GM19043 (cell line): Measurements from ENCODE around the gene TSN.
A peak's percentile ranks its signal among the peaks of the same experiment; 100 is the strongest.

ENCODE experiments used
- ATAC-seq: cut with Tn5 transposase; IDR thresholded peaks from one replicate; pipeline ENCODE4 v1.9.1; 2021; ENCODE audit warnings: low read depth; ENCODE audit not compliant: unreplicated experiment

TSN gene

GRCh38 chr2:121741450-121741849 is 14.0 kb upstream of the TSN start:
- no peak for ATAC-seq

GRCh38 chr2:121746071-121746578 is 9.3 kb upstream of the TSN start:
- no peak for ATAC-seq

GRCh38 chr2:121748202-121748601 is 7.2 kb upstream of the TSN start:
- peak; percentile 70 for ATAC-seq

DNA sequence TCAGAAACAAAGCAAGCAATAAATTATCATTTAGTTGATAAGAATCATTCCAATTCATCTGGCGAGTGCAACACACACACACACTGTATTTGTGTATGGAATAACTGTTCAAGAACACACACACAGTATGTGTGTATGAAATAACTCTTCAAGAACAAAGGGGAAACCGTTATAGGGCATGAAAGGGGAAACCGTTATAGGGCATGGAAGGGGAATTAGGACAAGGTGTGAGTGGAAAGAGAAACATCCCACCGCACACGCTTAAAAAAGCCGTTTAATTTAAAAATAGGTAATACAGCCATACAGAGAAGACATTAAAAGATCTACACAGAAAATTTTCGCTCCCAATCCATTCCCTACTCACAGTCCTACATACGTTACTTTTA is 607 bp upstream of the TSN start:
- no peak for ATAC-seq

DNA sequence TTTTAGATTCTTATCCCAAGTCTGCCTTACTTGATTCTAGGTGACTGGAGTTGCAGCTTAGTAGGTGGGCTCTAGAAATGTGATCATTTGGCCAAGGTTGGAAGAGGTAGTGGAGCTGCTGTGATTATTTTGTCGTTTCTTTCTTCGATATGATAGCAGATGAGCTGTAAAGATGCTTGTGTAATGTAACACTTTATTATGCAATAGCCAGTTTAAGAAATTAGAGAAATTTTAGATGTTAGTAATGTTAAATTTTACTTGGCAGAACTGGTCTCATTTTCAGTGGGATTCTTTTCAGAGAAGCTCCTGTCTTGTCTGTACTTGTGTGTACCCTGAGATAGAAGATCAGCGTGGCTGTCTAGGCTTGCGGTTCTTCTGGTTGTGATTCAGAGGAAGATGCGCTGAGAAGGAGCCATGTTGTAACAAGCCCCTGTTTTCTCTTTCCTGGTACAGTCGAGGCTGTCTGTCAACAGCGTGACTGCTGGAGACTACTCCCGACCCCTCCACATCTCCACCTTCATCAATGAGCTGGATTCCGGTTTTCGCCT is 9.3 kb downstream of the TSN start:
- no peak for ATAC-seq

- no peak for ATAC-seq
Measured at GRCh38 chr2:121766624-121767023, 11.2 kb downstream of the TSN start.

GRCh38 chr2:121768143-121768755 is 12.8 kb downstream of the TSN start:
- no peak for ATAC-seq

DNA sequence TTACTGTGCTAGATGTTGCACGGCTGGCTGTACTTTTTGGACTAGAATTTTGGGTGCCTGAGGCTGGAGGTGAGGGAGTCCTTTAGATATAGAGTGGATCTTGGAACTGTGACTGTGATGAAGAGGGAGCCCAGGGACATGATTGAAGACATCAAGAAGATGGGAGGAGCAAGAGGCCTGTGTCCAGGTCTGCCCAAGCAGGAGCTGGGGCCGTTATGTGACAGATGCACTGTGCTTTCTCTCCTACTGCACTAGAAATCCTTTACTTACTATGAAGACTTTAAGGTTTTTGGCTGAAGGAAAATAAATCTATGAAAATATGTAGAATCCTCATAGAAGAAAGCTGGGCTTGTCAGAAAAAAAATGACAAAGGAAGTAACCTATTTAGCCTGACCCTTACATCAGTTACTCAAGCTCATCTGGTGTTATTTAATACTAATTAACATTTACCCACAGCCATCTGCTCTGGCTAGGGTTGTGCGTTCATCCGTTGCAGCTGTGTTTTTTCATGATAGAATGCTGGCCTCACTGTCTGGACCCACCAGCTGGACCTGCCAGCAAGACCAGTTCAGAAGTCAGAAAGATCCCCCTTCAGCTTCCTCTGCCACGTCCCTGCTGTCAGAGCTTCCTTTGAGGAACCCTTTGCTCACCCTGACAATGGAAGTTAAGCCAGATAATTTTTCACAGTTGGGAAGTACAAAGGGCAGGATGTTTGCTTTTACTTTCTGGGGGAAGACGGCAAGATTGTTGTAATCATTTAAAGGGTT is 16.7 kb downstream of the TSN start:
- ATAC-seq: no peak

DNA sequence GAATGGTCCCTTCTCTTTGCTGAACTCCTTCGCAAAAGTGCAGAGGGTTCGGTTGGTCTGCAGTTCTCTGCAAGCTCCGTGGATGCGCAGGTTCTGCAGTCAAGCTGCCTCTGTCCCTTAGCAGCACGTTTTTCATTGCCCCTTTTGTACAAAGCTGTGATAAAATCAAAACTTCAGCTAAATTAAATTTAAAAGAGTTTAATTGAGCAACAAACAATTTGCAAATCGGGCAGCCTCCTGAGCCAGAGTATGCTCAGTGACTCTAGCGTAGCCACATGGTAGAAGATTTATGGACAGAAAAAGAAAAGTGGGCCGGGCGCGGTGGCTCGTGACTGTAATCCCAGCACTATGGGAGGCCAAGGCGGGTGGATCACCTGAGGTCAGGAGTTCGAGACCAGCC is 18.8 kb downstream of the TSN start:
- no peak for ATAC-seq

DNA sequence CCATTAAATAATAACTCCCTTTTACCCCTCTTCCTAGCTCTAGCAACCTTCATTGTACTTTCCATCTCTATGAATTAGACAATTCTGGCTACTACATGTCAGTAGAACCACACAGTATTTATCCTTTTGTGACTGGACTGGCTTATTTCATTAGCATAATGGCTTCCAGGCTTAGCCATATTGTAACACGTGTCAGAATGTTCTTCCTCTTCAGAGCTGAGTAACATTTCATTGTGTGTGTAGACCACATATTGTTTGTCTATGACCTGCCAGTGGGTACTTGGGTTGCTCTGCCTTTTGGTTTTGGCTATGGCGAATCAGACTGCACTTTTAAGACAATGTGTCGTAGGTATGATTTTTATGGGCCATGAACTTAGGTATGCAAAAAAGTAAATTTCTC is 20.9 kb downstream of the TSN start:
- ATAC-seq: no peak

- no peak for ATAC-seq
Measured at GRCh38 chr2:121776885-121777698, 21.6 kb downstream of the TSN start.

DNA sequence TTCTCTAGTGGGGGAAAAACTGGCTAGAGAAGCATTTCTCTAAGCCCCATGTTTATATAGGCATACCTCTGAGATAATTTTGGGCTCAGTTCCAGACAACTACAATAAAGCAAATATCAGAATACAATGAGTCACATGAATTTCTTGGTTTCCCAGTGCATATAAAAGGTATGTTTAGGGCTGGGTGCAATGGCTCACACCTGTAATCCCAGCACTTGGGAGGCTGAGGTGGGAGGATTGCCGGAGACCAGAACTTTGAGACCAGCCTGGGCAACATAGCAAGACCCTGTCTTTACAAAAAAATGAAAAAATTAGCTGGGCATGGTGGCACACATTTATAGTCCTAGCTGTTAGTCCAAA is 22.2 kb downstream of the TSN start:
- no peak for ATAC-seq

DNA sequence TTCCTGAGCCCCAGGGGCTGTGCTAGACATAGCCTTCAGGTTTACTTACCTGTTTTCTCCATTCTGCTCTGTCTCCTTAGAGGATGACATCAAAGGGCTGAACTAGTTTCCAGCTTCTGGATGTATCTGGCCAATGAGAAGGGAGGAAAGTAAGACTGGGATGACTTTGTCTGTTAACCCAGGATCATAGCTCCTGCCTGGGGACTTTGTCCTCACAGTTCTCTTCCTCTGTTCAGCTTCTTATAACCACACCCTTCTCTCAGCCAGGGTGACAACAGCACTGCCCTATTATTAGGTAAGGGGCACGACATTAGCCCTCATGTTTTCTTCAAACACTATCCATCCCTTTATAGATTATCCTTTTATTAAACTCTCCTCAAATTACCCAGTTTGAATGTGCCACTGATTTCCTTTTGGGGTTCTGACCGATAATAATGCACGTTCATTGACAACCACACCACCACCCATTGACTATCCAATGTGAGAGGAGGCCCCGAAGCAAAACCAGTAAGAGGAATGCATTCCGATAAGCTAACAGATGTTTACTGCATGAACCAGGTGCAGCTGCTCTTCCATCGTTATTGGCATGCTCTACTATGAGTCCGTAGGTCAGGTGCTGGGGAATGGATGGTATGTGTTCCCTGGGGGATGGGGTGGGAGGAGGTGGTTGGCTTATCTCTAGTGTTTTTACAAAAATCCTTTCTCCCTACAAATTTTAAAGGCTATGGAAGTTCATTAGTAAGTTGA is 23.5 kb downstream of the TSN start:
- no peak for ATAC-seq

DNA sequence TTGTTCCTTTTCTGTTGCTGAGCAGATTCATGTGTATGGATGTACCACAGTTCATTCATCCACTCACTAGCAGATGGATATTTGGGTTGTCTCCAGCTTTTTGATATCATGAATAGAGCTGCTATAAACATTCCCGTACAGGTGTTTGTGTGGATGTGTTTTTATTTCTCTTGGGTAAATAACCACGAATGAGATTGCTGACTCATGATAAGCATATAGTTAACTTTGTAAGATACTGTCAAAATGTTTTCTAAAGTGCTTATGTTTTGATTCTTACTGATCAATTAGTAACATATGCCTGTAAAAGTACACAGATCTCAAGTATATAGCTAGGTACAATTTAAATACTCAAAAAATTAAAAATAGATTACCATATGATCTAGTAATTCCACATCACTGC is 27.7 kb downstream of the TSN start:
- no peak for ATAC-seq

DNA sequence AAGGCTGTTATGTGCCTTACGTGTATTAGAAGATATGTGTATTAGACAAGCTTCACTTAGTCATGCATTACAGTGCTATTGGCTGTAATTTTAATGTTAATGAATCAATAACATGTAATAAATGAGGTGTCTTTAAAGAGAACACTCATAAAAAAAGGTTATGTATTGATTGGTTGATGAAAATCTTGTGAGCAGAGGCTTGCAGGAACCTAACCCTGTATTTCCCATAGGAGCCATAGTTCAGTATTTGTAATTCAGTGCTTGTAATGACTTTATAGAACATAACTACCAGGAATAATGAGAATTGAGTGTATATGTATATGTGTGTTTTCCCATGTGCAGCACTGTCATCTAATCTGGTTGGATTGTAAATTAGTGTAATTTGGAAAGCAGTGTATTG is 33.2 kb downstream of the TSN start:
- ATAC-seq: no peak

DNA sequence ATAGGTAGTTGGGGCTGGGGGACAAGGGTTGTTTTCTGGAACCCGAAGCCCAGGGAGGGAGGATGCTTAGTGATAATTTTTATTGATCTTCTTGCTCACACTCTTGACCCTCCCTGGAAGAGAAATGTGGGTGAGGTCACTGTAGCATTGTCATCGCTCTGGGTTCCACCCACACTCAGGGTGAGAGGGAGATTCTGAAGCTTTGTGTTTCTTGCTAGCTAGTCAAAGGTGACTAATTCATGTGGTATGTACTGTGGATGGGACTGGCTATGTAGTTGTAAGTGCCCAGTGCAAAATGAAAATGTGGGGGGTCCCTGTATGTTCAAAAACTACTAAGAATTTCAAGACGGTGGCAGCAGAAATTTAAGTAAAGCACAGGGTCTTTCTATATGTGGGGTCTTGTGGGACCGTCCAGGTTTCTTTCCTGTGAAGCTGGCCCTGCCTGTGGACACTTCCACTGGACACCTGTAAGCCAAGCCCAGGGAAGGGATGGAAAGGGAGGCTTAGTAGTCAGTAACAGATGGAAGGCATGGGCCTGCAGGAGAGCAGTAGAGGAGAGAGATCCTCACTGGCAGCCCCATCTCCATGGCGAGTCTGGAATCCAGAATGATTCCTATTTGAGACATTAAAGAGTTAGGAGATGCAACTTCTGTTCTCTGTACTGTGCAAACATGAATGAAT is 35.0 kb downstream of the TSN start:
- no peak for ATAC-seq

GRCh38 chr2:121791290-121791689 is 35.8 kb downstream of the TSN start:
- ATAC-seq: no peak

DNA sequence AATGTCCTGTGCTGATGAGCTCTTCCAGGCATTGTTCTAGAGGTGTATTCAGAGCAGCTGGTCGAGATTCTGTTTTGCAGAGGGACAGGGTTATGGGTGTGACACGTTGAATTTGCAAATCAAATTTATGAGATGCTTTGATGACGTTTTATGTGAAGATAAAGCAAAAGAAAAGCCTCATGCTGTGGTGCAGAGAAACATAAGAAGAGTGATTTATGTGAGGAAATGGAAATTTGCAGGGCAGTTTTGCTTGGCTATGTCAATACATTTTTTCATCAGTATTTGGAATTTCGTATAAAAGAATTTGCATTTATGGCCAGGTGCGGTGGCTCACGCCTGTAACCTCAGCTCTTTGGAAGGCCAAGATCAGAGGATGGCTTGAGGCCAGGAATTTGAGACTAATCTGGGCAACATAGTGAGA is 36.4 kb downstream of the TSN start:
- ATAC-seq: no peak

GRCh38 chr2:121793816-121794215 is 38.4 kb downstream of the TSN start:
- no peak for ATAC-seq

DNA sequence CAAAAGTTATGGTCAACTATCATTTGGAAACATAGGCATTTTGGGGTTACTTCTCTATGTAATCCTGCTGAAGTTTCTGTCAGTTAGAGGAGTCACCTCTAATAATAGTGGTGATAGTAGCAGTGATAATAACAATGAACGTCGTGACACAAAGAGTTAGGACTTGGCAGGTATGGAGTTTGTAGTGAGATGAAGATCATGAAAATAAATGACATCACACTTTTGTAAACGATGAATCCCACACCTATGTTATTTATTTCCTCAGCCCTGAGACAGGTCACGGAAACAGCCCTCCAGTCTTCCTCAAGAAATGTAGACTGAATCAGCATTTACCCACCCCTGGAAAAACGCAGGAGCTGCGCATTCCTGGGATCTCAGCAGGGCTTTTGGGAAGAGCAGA is 38.8 kb downstream of the TSN start:
- no peak for ATAC-seq
